NCI-H69 (cell line): ENCODE data around the gene THADA.

Source experiments
- DNase-seq: peaks from one replicate; lab custom pipeline; 2025; lab: John Stamatoyannopoulos, UW

THADA gene

GRCh38 chr2:43222475-43223309 lies 373.1 kb downstream of the THADA start:
- DNase-seq = no peak

- DNase-seq = peak; percentile 72
These were observed 373.9 kb downstream of the THADA start for GRCh38 chr2:43221763-43222474.

- peak; percentile 66 for DNase-seq
These were observed 374.6 kb downstream of the THADA start for GRCh38 chr2:43221124-43221762.

GRCh38 chr2:43220760-43221123 lies 375.1 kb downstream of the THADA start:
- no peak for DNase-seq

- no peak for DNase-seq
These were observed 375.5 kb downstream of the THADA start for GRCh38 chr2:43220229-43220751.

- peak; percentile 84 for DNase-seq
These were observed 376.2 kb downstream of the THADA start for GRCh38 chr2:43219383-43220228.

GRCh38 chr2:43218702-43219382 lies 377.0 kb downstream of the THADA start:
- DNase-seq = peak; percentile 54

GRCh38 chr2:43218155-43218701 lies 377.6 kb downstream of the THADA start:
- DNase-seq = no peak

- DNase-seq = peak; percentile 65
These were observed 378.3 kb downstream of the THADA start for GRCh38 chr2:43217228-43218154.

GRCh38 chr2:43216629-43217028 lies 379.2 kb downstream of the THADA start:
- no peak for DNase-seq

- no peak for DNase-seq
These were observed 380.1 kb downstream of the THADA start for GRCh38 chr2:43215673-43216255.

GRCh38 chr2:43214253-43214652 lies 381.6 kb downstream of the THADA start:
- DNase-seq = no peak

- no peak for DNase-seq
These were observed 382.9 kb downstream of the THADA start for GRCh38 chr2:43212931-43213330.

GRCh38 chr2:43212216-43212835 lies 383.5 kb downstream of the THADA start:
- no peak for DNase-seq

GRCh38 chr2:43210467-43211303 lies 385.2 kb downstream of the THADA start:
- DNase-seq = peak; percentile 57

GRCh38 chr2:43210125-43210466 lies 385.7 kb downstream of the THADA start:
- DNase-seq = peak; percentile 48

GRCh38 chr2:43209204-43209717 lies 386.6 kb downstream of the THADA start:
- DNase-seq = no peak
